Stimulated activated CD4-positive, alpha-beta T cell treated with anti-CD3 and anti-CD28 coated beads, Interleukin-12 subunit alpha, Interleukin-12 subunit beta, amount 100 ng/mL, for 24 hours (primary cell): ENCODE data around the gene CDY1B.
"Not testable (repeated sequence)": the region's sequence is repeated elsewhere in the genome, so short reads cannot be mapped to it uniquely, and the experiment has no call there.

Source experiments
- DNase-seq, 2 experiments: peaks; one replicate each; pipeline ENCODE4 v3.0.0-alpha.2; 2020; ENCODE audit warnings: low read depth in 2 of 2

The CDY1B gene

GRCh38 chrY:24047919-24048318 lies at the start of gene CDY1B:
TSS of gene CDY1B (minus strand) at chrY:24048019. CDS start at chrY:24047688, 331 bp downstream.
- not testable (repeated sequence) for DNase-seq

GRCh38 chrY:24049525-24049924 lies 1.7 kb upstream of the CDY1B start:
- not testable (repeated sequence) for DNase-seq

GRCh38 chrY:24043209-24043608 lies 4.6 kb downstream of the CDY1B start:
- not testable (repeated sequence) for DNase-seq

- not testable (repeated sequence) for DNase-seq
Measured at GRCh38 chrY:24039008-24039718, 8.7 kb downstream of the CDY1B start.

GRCh38 chrY:24026212-24027103 lies 21.4 kb downstream of the CDY1B start:
- DNase-seq = not testable (repeated sequence)
